Neural cell (in vitro differentiated cells): ENCODE measurements around the gene BAZ2A. TPM values are rescaled to one million over a fixed set of nuclear protein-coding genes. Genes with fewer than 3 reads are reported as not detected.

ENCODE experiments used
- H2AFZ ChIP-seq: fragments of 200-600, 300-800 bp; sonication (generic), shearing (Covaris generic); 2 replicates; pipeline ENCODE4 v1.6.0; 2014; ENCODE audit warnings: low read depth, mild to moderate bottlenecking, antibody characterized with exemption, low read length, moderate library complexity
- H3F3A ChIP-seq: fragments of 200-600 bp; shearing (Covaris generic); 2 replicates; pipeline ENCODE4 v1.6.1; 2016; ENCODE audit warnings: mild to moderate bottlenecking, moderate library complexity, mixed read lengths, antibody characterized with exemption, low read length; ENCODE audit not compliant: insufficient read depth, poor library complexity, severe bottlenecking
- H3K27ac ChIP-seq: fragments of 200-600, 300-800 bp; sonication (generic), shearing (Covaris generic); 2 replicates; pipeline ENCODE4 v1.5.1; 2014; ENCODE audit warnings: mild to moderate bottlenecking, low read length, moderate library complexity
- H3K27me3 ChIP-seq: fragments of 300-800, 200-600 bp; sonication (generic), shearing (Covaris generic); 2 replicates; pipeline ENCODE4 v1.6.0; 2014; ENCODE audit warnings: mild to moderate bottlenecking, low read depth, low read length, moderate library complexity; ENCODE audit not compliant: insufficient read depth
- H3K36me3 ChIP-seq: fragments of 300-800, 200-600 bp; sonication (generic), shearing (Covaris generic); 2 replicates; pipeline ENCODE4 v1.5.1; 2014; ENCODE audit warnings: mild to moderate bottlenecking, antibody characterized with exemption, low read length, moderate library complexity; ENCODE audit not compliant: insufficient read depth
- H3K4me2 ChIP-seq: fragments of 300-800, 200-600 bp; sonication (generic), shearing (Covaris generic); 2 replicates; pipeline ENCODE4 v1.6.0; 2014; ENCODE audit warnings: mild to moderate bottlenecking, low read length
- H3K4me3 ChIP-seq: fragments of 300-800, 200-600 bp; sonication (generic), shearing (Covaris generic); 2 replicates; pipeline ENCODE4 v1.5.1; 2014; ENCODE audit warnings: mild to moderate bottlenecking, low read length, moderate library complexity
- H3K79me2 ChIP-seq: fragments of 200-600 bp; shearing (Covaris generic); replicated peaks from 2 replicates; pipeline ENCODE4 v1.6.0; 2014; ENCODE audit warnings: mild to moderate bottlenecking, low read length, moderate library complexity; ENCODE audit not compliant: insufficient read depth
- H3K9ac ChIP-seq: fragments of 300-800, 200-600 bp; sonication (generic), shearing (Covaris generic); 2 replicates; pipeline ENCODE4 v1.6.1; 2016; ENCODE audit warnings: mild to moderate bottlenecking, low read length, mixed read lengths
- H3K9me2 ChIP-seq: fragments of 200-600 bp; shearing (Covaris generic); 2 replicates; pipeline ENCODE4 v1.6.1; 2016; ENCODE audit warnings: mild to moderate bottlenecking, low read length, mixed read lengths; ENCODE audit not compliant: insufficient read depth
- H3K9me3 ChIP-seq: fragments of 200-600, 300-800 bp; sonication (generic), shearing (Covaris generic); 2 replicates; pipeline ENCODE4 v1.6.1; 2016; ENCODE audit warnings: mild to moderate bottlenecking, mixed run types, low read length, moderate library complexity, mixed read lengths
- H4K20me1 ChIP-seq: fragments of 200-600 bp; shearing (Covaris generic); 2 replicates; pipeline ENCODE4 v1.6.1; 2016; ENCODE audit warnings: mild to moderate bottlenecking, mixed run types; ENCODE audit not compliant: insufficient read depth
- EP300 ChIP-seq: fragments of 450-650 bp; conservative IDR thresholded peaks from 2 replicates; pipeline ENCODE4 v1.6.1; 2014; ENCODE audit warnings: antibody characterized with exemption, mild to moderate bottlenecking, moderate library complexity; ENCODE audit not compliant: poor library complexity, severe bottlenecking
- EZH2 ChIP-seq: fragments of 200-600, 300-800 bp; shearing (Covaris generic), sonication (generic); IDR thresholded peaks from 2 replicates; pipeline ENCODE4 v1.6.1; 2014; ENCODE audit warnings: antibody characterized with exemption, low read length, borderline replicate concordance, mild to moderate bottlenecking; ENCODE audit not compliant: insufficient read depth, poor library complexity, severe bottlenecking
- MXI1 ChIP-seq: fragments of 450-650 bp; conservative IDR thresholded peaks from 2 replicates; pipeline ENCODE4 v1.6.1; 2014; ENCODE audit warnings: antibody characterized with exemption, mild to moderate bottlenecking; ENCODE audit not compliant: poor library complexity, severe bottlenecking
- POLR2AphosphoS5 ChIP-seq: IDR thresholded peaks from 2 replicates; pipeline ENCODE4 v1.6.1; 2012
- RAD21 ChIP-seq: fragments of 450-650 bp; conservative IDR thresholded peaks from 2 replicates; pipeline ENCODE4 v1.6.1; 2014; ENCODE audit warnings: antibody characterized with exemption, mild to moderate bottlenecking, moderate library complexity
- SMC3 ChIP-seq: fragments of 450-650 bp; conservative IDR thresholded peaks from 2 replicates; pipeline ENCODE4 v1.6.1; 2014; ENCODE audit warnings: antibody characterized with exemption, mild to moderate bottlenecking, moderate library complexity; ENCODE audit not compliant: poor library complexity
- TAF1 ChIP-seq: IDR thresholded peaks from 2 replicates; pipeline ENCODE4 v1.6.1; 2012; ENCODE audit warnings: low read depth
- polyA plus RNA-seq: library from polyadenylated mRNA; depleted of rRNA; stranded (reverse); fragments of >200 nt; gene quantifications from 2 replicates; pipeline ENCODE4 v1.2.3, GENCODE V29; 2014
- TF ChIP-seq, protein P1 (sequence below): fragments of 450-650 bp; IDR thresholded peaks from 2 replicates; pipeline ENCODE4 v1.5.1; 2014; ENCODE audit warnings: antibody characterized with exemption, mild to moderate bottlenecking, moderate library complexity; ENCODE audit not compliant: poor library complexity, severe bottlenecking
- TF ChIP-seq, protein P2 (sequence below): IDR thresholded peaks from 2 replicates; pipeline ENCODE4 v1.6.1; 2012; ENCODE audit warnings: borderline replicate concordance

BAZ2A gene
- polyA plus RNA-seq, 1 donor from 2014 or later = 13.8 TPM

DNA sequence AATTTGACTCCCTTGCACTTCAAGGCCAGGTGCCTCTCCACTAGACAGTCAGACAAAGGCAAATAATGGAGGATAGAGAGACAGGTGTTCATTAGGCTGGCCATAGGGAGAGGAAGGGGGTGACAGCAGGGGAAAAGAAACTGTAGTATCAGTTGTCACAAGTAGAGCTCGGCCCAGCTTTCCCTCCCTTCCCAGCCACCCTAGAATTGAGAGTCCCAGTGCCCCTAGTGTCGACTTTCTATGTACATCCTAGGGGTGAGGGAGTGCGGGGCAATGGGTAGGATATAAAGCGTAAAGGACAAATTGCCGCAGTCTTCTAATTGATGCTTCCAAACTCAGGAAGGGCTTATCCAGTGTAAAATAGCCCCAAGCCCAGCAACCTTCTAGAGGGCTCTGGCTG, 39.0 kb downstream of the BAZ2A start:
- H3K4me2 ChIP-seq = no peak overlapping the region
- no peaks in the 10 kb centered on the region for H3K36me3 ChIP-seq
- no peak overlapping the region for H3K4me3 ChIP-seq
- H2AFZ ChIP-seq = no peak overlapping the region
- H3K27ac ChIP-seq = no peak overlapping the region
- H3K9me3 ChIP-seq = no peaks in the 10 kb centered on the region
- no peak for TF ChIP-seq EP300
- TF ChIP-seq POLR2AphosphoS5 = no peak
- TF ChIP-seq, protein P1, sequence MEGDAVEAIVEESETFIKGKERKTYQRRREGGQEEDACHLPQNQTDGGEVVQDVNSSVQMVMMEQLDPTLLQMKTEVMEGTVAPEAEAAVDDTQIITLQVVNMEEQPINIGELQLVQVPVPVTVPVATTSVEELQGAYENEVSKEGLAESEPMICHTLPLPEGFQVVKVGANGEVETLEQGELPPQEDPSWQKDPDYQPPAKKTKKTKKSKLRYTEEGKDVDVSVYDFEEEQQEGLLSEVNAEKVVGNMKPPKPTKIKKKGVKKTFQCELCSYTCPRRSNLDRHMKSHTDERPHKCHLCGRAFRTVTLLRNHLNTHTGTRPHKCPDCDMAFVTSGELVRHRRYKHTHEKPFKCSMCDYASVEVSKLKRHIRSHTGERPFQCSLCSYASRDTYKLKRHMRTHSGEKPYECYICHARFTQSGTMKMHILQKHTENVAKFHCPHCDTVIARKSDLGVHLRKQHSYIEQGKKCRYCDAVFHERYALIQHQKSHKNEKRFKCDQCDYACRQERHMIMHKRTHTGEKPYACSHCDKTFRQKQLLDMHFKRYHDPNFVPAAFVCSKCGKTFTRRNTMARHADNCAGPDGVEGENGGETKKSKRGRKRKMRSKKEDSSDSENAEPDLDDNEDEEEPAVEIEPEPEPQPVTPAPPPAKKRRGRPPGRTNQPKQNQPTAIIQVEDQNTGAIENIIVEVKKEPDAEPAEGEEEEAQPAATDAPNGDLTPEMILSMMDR = no peak
- no peak for TF ChIP-seq EZH2
- no peak for TF ChIP-seq MXI1
- no peak for TF ChIP-seq SMC3
- H3K9ac ChIP-seq = no peak overlapping the region
- no peaks in the 10 kb centered on the region for H3K79me2 ChIP-seq
- no peaks in the 10 kb centered on the region for H3K27me3 ChIP-seq
- no peaks in the 10 kb centered on the region for H4K20me1 ChIP-seq
- H3F3A ChIP-seq = no peaks in the 10 kb centered on the region
- H3K9me2 ChIP-seq = no peaks in the 10 kb centered on the region

GRCh38 chr12:56590237-56590830, 39.8 kb downstream of the BAZ2A start:
- Histone ChIP-seq H3K79me2 (no peaks in the 10 kb centered on the region), H3K9me2 (no peaks in the 10 kb centered on the region), H2AFZ (no peak overlapping the region), H3K27me3 (no peaks in the 10 kb centered on the region), H3K27ac (no peak overlapping the region), H3K4me2 (no peak overlapping the region), H3K36me3 (no peaks in the 10 kb centered on the region), H3K4me3 (no peak overlapping the region), H4K20me1 (no peaks in the 10 kb centered on the region), H3F3A (no peaks in the 10 kb centered on the region), H3K9me3 (no peaks in the 10 kb centered on the region), H3K9ac (no peak overlapping the region)
- TF ChIP-seq TAF1 (no peak), EP300 (no peak), RAD21 (peak; percentile 24), SMC3 (no peak), MXI1 (no peak)
- TF ChIP-seq, protein P2, sequence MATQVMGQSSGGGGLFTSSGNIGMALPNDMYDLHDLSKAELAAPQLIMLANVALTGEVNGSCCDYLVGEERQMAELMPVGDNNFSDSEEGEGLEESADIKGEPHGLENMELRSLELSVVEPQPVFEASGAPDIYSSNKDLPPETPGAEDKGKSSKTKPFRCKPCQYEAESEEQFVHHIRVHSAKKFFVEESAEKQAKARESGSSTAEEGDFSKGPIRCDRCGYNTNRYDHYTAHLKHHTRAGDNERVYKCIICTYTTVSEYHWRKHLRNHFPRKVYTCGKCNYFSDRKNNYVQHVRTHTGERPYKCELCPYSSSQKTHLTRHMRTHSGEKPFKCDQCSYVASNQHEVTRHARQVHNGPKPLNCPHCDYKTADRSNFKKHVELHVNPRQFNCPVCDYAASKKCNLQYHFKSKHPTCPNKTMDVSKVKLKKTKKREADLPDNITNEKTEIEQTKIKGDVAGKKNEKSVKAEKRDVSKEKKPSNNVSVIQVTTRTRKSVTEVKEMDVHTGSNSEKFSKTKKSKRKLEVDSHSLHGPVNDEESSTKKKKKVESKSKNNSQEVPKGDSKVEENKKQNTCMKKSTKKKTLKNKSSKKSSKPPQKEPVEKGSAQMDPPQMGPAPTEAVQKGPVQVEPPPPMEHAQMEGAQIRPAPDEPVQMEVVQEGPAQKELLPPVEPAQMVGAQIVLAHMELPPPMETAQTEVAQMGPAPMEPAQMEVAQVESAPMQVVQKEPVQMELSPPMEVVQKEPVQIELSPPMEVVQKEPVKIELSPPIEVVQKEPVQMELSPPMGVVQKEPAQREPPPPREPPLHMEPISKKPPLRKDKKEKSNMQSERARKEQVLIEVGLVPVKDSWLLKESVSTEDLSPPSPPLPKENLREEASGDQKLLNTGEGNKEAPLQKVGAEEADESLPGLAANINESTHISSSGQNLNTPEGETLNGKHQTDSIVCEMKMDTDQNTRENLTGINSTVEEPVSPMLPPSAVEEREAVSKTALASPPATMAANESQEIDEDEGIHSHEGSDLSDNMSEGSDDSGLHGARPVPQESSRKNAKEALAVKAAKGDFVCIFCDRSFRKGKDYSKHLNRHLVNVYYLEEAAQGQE = no peak
- TF ChIP-seq, protein P1 = peak; percentile 44
